NT2/D1 (cell line): ENCODE results near the gene FAM72D.
"Not testable (repeated sequence)": the region's sequence is repeated elsewhere in the genome, so short reads cannot be mapped to it uniquely, and the experiment has no call there.

Experiments used
- SUZ12 ChIP-seq: IDR thresholded peaks from 2 replicates; pipeline ENCODE4 v1.6.1; 2011; ENCODE audit not compliant: insufficient read length, insufficient read depth; ENCODE audit errors: extremely low read depth
- YY1 ChIP-seq: IDR thresholded peaks from 2 replicates; pipeline ENCODE4 v1.6.1; 2011; ENCODE audit not compliant: insufficient read length, insufficient read depth
- ZNF274 ChIP-seq: IDR thresholded peaks from 2 replicates; pipeline ENCODE4 v1.6.1; 2011; ENCODE audit warnings: mild to moderate bottlenecking, low read depth, low read length

GRCh38 chr1:145127144-145127543, 31.4 kb downstream of the FAM72D start:
- not testable (repeated sequence) for TF ChIP-seq YY1, SUZ12, ZNF274
